GM21390 (cell line): ENCODE data around the gene MBTPS2.
"Not testable (repeated sequence)": the region's sequence is repeated elsewhere in the genome, so short reads cannot be mapped to it uniquely, and the experiment has no call there.

ENCODE experiments used
- ATAC-seq: cut with Tn5 transposase; IDR thresholded peaks from one replicate; pipeline ENCODE4 v1.9.1; 2021; ENCODE audit not compliant: unreplicated experiment

MBTPS2 gene

DNA sequence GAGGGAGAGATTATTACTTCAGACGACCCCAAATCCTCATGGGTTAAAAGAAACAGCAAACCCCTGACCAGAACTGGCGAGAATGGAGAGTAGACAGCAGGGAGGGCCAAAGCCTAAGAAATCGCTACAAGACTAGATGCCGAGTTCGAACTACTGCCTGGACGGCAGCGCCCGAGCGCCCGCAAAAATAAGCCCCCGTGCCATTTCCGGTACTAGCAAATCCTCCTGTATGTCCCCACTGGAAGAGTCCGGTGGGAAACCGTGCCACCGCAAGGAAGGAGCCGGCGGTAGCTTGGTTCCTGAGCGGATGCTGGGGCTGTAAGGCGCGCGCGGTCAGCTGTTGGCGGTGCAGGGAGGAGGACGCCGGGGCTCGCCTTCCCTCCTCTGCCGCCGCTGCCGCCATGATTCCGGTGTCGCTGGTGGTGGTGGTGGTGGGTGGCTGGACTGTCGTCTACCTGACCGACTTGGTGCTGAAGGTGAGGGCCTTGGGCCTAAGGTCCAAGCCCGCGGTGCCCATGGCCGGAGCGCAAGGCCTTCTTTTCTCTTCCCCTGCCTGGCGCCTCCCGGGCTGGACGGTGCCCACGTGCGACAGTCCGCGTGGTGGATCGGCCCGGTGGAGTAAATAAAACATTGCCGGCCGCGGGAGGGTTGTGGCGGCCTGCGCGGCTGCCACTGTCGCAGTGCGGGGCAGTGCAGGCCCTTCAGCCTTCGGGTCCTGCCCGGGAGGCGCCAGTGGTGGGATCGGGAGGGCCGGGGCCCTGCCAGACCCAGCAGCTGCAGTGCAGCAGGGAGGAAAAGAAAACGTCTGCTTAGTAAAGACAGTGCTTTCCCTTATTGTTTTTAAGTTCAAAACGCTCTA lies at the start of gene MBTPS2:
TSS of gene MBTPS2 (plus strand) at position 284 of the 859 bp plus-strand sequence. CDS start at position 402, 118 bp downstream.
- ATAC-seq = peak; percentile 85

DNA sequence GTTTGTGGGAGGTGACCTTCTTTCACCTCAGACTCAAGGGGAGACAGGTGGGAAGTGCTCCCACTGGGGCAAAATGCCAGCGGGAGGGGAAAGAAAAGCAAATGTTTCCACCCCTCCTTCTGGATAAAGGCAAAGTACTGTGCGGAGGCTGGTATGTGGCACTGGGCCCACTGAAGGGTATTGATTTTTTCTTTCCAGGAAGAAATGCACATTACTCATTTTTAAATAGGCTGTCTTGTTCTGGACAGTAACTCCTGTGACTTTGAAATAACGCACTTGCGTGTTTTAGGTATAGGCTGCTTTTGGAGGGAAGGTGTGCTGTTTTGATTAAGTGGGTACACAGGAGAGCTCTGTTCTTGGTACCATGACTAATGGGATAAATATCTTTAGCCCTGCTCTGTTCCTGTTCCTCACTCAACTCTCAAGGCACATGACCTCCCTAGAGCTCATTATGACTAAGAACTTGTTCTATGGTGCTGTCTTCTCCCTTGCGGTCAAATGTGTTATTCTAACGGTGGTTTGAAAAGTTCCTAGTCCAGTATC lies 40.7 kb upstream of the MBTPS2 start:
- ATAC-seq = no peak

DNA sequence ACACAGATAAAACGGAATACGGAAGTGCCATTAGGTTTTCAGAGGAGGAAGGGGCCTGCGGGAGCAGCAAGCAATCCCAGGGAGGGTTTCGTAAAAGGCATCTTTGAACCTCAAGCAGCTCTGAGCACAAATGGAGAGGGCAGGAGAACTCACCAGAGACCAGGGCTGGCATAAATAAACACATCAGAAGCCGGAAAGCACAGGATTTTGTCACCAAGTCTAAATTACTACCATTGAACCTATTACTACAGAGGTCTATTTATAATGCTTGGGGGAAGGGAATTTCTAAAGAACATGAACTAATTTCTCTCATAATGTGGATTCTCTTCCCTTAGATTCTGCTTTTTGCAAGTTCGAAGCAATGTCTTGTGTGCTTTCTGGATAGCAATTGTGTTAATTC lies 39.6 kb upstream of the MBTPS2 start:
- no peak for ATAC-seq

DNA sequence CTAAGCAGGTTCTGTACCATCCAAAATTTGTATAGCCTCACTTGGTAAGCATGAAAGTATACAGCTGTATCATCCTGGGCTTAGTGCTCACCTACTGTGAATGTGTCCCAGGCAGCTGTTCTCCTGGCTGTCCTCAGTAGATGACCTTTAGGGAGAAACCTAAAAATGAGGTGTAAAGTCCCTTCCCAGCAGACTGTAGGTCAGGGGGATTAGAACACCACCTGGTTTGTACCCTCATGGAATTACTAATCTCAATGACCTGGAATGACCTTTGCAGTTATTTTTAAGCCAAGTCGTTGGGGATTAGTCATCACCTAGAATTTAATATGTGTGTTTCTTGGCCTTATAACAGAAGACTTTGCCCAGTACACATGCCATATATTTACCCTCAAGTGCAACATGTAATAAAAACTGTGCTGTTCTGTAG lies 39.1 kb upstream of the MBTPS2 start:
- ATAC-seq = no peak

- no peak for ATAC-seq
Measured at GRCh38 chrX:21802054-21802670, 37.3 kb upstream of the MBTPS2 start.

GRCh38 chrX:21802839-21803238 lies 36.6 kb upstream of the MBTPS2 start:
- ATAC-seq = no peak

GRCh38 chrX:21806691-21807090 lies 32.7 kb upstream of the MBTPS2 start:
- ATAC-seq = no peak

DNA sequence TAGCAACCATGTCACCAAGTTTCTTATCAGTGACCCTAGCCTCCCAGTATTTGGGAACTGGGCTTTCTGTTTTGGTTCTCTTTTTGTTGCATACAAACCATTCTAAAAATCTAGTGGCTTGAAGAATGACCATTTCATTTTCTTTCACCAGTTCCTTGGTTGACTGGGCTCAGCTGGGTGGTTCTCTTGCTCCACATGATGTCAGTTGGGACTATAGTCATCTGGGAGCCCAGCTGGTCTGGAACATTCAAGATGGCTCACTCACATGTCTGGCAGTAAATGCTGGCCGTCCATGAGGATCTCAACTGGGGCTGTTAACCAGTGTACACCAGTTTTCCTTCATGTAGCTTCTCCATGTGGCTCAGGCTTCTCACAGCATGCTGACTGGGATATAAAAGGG lies 27.6 kb upstream of the MBTPS2 start:
- ATAC-seq = no peak

GRCh38 chrX:21812628-21813027 lies 26.8 kb upstream of the MBTPS2 start:
- no peak for ATAC-seq

- no peak for ATAC-seq
Measured at GRCh38 chrX:21813612-21814368, 25.6 kb upstream of the MBTPS2 start.

DNA sequence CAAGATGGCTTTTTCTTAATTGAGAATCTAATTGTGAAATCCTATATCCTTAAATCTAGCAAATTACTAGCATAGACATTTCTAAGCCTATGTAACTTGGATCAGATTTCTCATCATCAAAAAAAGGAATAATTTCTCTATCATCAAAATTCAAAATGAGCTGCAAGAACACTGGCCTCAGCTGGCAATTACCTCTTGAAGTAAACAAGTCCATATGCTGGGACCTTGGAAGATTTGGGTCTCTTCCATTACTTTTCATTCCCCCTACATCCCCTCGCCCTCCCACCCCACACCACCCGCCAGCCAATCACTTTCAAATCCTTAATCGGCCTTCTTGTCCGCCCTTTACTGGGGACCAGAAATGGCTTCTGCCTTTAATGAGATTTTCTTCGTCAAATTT lies 23.3 kb upstream of the MBTPS2 start:
- no peak for ATAC-seq

DNA sequence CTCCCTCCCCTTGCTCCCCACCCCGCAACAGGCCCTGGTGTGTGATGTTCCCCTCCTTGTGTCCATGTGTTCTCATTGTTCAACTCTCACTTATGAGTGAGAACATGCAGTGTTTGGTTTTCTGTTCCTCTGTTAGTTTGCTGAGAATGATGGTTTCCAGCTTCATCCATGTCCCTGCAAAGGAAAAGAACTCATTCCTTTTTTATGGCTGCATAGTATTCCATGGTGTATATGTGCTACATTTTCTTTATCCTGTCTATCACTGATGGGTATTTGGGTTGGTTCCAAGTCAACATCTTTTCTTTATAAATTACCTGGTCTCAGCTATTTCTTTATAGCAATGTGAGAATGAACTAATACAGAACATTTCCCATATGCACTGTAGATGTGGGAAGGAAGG lies 19.2 kb upstream of the MBTPS2 start:
- ATAC-seq = not testable (repeated sequence)

GRCh38 chrX:21821875-21822274 lies 17.5 kb upstream of the MBTPS2 start:
- ATAC-seq = no peak

- ATAC-seq = no peak
Measured at GRCh38 chrX:21831496-21831895, 7.9 kb upstream of the MBTPS2 start.

DNA sequence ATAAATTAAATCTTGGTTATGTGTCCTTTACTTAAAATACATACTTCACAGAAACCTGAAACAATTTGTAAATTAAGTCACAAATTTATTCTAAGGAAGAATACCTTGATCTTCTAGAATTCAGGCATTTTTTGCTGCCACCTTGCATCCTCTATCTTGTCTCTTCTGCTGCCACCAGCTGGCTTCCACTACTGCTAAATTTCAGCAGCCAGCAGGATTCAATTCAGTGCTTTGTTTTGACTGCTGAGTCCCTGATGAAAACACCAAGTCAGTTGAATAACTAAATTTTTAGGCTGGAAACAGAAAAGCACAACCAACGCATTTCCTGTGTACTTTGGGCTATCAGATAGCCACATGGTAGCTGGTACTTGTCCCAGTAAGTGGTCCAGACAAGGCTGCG lies 2.4 kb upstream of the MBTPS2 start:
- ATAC-seq = no peak

DNA sequence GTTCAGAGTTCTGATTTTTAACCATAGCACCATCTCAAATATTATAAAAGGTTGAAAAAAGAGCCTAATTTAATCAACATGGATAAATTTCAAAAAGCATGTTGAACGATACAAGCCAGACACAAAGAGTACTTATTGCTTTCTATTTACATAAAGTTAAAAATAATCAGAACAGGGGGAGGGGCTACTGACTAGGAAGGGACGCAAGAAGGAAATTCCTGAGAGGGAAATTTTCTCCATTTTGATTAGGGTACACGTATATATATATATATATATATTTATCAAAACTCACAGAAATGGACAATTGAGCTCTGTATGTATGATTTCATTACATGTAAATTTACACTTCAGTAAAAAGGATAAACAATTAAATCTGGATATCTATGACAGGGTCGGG lies 482 bp upstream of the MBTPS2 start:
- ATAC-seq = no peak

GRCh38 chrX:21840193-21840545 lies 752 bp downstream of the MBTPS2 start:
- ATAC-seq = no peak

GRCh38 chrX:21843179-21843578 lies 3.8 kb downstream of the MBTPS2 start:
- ATAC-seq = no peak

- no peak for ATAC-seq
Measured at GRCh38 chrX:21845096-21845495, 5.7 kb downstream of the MBTPS2 start.

DNA sequence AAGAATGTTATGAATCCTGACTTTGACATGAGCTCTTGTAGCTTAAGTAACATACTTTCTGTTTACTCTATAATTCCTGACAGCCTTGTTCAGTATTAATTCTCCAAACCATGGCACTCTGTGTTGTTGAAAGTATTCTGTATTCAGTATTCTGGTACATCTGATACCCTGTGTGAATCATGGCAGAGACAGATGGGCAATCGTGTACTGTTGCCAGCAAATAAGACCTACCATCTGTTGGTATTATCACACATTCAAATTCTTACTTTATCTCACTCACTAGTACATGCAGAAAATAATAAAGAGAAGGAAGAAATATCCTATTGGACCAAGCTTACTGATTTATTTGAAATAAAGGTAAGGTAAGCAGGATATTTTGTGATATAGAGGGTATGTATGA lies 7.9 kb downstream of the MBTPS2 start:
- ATAC-seq = no peak

DNA sequence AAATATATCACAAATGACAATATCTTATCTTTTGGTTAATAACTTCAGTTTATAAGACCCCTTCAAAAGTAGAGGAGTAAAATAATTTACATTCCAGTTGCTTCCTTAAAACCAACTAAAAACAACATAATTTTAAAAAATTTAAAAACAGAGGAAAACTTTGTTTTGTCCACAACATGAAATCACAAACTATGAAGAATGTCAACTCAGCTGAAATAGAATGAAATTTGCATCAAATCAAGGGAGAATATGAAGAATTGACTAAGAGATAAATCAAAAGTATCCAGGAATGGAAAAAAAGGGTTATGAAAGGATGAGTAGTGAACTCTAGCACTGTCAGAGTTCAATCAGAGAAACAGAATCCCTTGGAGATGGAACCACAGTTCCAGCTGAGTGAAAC lies 14.2 kb downstream of the MBTPS2 start:
- no peak for ATAC-seq
